Hepatocyte (in vitro differentiated cells): ENCODE data around the gene CENPQ. TPM values are rescaled to one million over a fixed set of nuclear protein-coding genes. Genes with fewer than 3 reads are reported as not detected.
A peak's percentile ranks its signal among the peaks of the same experiment; 100 is the strongest.

Experiments
- DNase-seq: peaks from one replicate; pipeline ENCODE4 v3.0.0-alpha.2; 2016; ENCODE audit warnings: low spot score
- H2AFZ ChIP-seq: fragments of 200-600 bp; sonication (generic); 2 replicates; pipeline ENCODE4 v1.6.0; 2016; ENCODE audit warnings: antibody characterized with exemption, mild to moderate bottlenecking
- H3K27ac ChIP-seq: fragments of 200-600 bp; sonication (generic); 2 replicates; pipeline ENCODE4 v1.5.1; 2016; ENCODE audit warnings: mild to moderate bottlenecking
- H3K27me3 ChIP-seq: fragments of 200-600 bp; sonication (generic); 2 replicates; pipeline ENCODE4 v1.6.1; 2016
- H3K36me3 ChIP-seq: fragments of 200-600 bp; sonication (generic); replicated peaks from 2 replicates; pipeline ENCODE4 v1.5.1; 2016; ENCODE audit warnings: low read depth; ENCODE audit not compliant: insufficient read depth
- H3K4me1 ChIP-seq: fragments of 200-600 bp; sonication (generic); 2 replicates; pipeline ENCODE4 v1.5.1; 2016; ENCODE audit warnings: mild to moderate bottlenecking, moderate library complexity; ENCODE audit not compliant: insufficient read depth
- H3K4me2 ChIP-seq: fragments of 200-600 bp; sonication (generic); 2 replicates; pipeline ENCODE4 v1.6.0; 2016
- H3K4me3 ChIP-seq: fragments of 200-600 bp; sonication (generic); 2 replicates; pipeline ENCODE4 v1.5.1; 2016; ENCODE audit warnings: mild to moderate bottlenecking
- H3K79me2 ChIP-seq: fragments of 200-600 bp; sonication (generic); 2 replicates; pipeline ENCODE4 v1.6.0; 2017; ENCODE audit warnings: mild to moderate bottlenecking
- H3K9me2 ChIP-seq: fragments of 200-600 bp; sonication (generic); replicated peaks from 2 replicates; pipeline ENCODE4 v1.6.0; 2017; ENCODE audit warnings: mild to moderate bottlenecking; ENCODE audit not compliant: insufficient read depth
- H3K9me3 ChIP-seq: fragments of 200-600 bp; sonication (generic); 2 replicates; pipeline ENCODE4 v1.5.1; 2016; ENCODE audit warnings: low read depth, mild to moderate bottlenecking
- H4K20me1 ChIP-seq: fragments of 200-600 bp; sonication (generic); 2 replicates; pipeline ENCODE4 v1.6.0; 2016; ENCODE audit warnings: mild to moderate bottlenecking; ENCODE audit not compliant: insufficient read depth, poor library complexity, severe bottlenecking
- EZH2 ChIP-seq: fragments of 200-600 bp; sonication (generic); IDR thresholded peaks from 2 replicates; pipeline ENCODE4 v1.6.1; 2016; ENCODE audit warnings: antibody characterized with exemption, mild to moderate bottlenecking, borderline replicate concordance
- EZH2phosphoT487 ChIP-seq: fragments of 200-600 bp; sonication (generic); IDR thresholded peaks from one replicate; pipeline ENCODE4 v1.6.1; 2018; ENCODE audit warnings: antibody characterized with exemption, mild to moderate bottlenecking, low read depth, moderate library complexity; ENCODE audit not compliant: unreplicated experiment, severe bottlenecking
- WGBS: methylation state at CpG from one replicate; pipeline ENCODE4 v1.1.6; 2016; ENCODE audit warnings: low lambda C conversion rate; ENCODE audit errors: missing lambda C conversion rate; 5-methylcytosine and 5-hydroxymethylcytosine counted together
- polyA plus RNA-seq: library from polyadenylated mRNA; unstranded; fragments of >200 nt; fragmentation: Nextera tagmentation; extraction: Ambion mirVana; gene quantifications from 2 replicates; pipeline ENCODE4 v1.2.1, GENCODE V29; 2016
- total RNA-seq: library from RNA; depleted of rRNA; stranded (reverse); fragments of >200 nt; gene quantifications from 2 replicates; pipeline ENCODE4 v1.2.3, GENCODE V29; 2014
- TF ChIP-seq, protein P1 (sequence below): fragments of 200-600 bp; sonication (generic); IDR thresholded peaks from 2 replicates; pipeline ENCODE4 v1.5.1; 2016; ENCODE audit warnings: antibody characterized with exemption, mild to moderate bottlenecking; ENCODE audit not compliant: poor library complexity

Gene CENPQ
- total and polyA plus RNA-seq, 2 experiments from 2014 or later, result 4.4 to 5.0 TPM

DNA sequence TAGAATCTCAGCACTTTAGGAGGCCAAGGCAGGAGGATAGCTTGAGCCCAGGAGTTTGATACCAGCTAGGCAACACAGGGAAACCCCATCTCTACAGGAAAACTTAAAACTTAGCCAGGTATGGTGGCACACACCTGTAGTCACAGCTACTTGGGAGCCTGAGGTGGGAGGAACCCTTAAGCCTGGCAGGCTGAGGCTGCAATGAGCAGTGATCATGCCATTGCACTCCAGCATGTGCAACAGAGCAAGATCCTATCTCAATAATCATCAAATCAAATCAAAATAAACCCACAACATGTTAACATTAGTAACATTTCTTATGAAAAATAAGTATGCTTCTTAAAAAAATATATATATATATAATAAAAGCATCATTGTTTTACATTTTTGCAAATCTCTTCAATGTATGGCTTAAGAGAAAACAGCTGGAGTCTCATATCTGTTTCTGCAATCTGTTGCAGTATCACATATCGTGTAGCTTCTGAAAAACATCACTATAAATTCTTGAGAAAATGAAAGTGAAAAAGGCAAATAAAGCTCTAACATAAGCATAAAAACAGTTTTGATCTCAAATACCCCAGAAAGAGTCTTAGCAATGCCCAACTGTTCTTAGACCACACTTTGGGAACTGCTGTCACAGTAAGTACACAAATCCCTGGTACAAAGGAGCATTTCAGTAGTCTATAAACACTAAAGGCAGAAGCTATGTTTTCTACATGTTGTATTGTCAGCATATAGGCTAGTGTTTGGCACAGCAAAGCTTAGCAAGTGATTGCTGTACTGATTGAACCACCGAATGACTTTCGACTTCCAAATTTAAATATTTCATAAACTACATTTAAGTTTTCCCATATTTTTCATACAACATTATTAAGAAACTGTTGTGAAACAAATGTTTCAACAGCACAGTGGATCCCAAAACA lies 8.1 kb upstream of the CENPQ start:
- peaks cover 15% of the 10 kb centered on the region for H3K79me2 ChIP-seq
- no peak overlapping the region for H3K4me3 ChIP-seq
- TF ChIP-seq EZH2phosphoT487 (no peak), EZH2 (no peak)
- TF ChIP-seq, protein P1, sequence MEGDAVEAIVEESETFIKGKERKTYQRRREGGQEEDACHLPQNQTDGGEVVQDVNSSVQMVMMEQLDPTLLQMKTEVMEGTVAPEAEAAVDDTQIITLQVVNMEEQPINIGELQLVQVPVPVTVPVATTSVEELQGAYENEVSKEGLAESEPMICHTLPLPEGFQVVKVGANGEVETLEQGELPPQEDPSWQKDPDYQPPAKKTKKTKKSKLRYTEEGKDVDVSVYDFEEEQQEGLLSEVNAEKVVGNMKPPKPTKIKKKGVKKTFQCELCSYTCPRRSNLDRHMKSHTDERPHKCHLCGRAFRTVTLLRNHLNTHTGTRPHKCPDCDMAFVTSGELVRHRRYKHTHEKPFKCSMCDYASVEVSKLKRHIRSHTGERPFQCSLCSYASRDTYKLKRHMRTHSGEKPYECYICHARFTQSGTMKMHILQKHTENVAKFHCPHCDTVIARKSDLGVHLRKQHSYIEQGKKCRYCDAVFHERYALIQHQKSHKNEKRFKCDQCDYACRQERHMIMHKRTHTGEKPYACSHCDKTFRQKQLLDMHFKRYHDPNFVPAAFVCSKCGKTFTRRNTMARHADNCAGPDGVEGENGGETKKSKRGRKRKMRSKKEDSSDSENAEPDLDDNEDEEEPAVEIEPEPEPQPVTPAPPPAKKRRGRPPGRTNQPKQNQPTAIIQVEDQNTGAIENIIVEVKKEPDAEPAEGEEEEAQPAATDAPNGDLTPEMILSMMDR, result no peak
- no peak for DNase-seq
- H3K9me2 ChIP-seq, result no peaks in the 10 kb centered on the region
- H3K36me3 ChIP-seq, result no peaks in the 10 kb centered on the region
- no peaks in the 10 kb centered on the region for H3K9me3 ChIP-seq
- WGBS, result 97% methylated on average over 3 of the region's 3 CpGs
- H2AFZ ChIP-seq, result no peak overlapping the region
- no peak overlapping the region for H3K27ac ChIP-seq
- peaks cover 6% of the 10 kb centered on the region for H4K20me1 ChIP-seq
- H3K4me1 ChIP-seq, result no peaks in the 10 kb centered on the region
- no peaks in the 10 kb centered on the region for H3K27me3 ChIP-seq
- no peak overlapping the region for H3K4me2 ChIP-seq

DNA sequence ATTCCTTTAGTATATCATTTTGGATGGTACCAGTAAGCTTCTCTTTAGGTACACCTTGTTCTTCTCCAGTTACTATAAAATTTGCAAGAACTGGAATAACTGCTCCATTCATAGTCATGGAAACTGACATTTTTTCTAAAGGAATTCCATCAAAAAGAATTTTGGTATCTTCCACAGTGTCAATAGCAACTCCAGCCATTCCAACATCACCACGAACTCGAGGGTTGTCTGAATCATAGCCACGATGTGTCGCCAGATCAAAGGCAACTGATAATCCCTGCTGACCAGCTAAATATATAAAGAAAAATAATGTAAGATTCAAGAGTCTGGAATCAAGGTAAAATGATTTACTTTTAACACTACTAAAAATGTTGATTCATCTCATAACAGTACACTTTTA lies 5.4 kb upstream of the CENPQ start:
- Histone ChIP-seq H3K36me3 (no peaks in the 10 kb centered on the region), H3K4me2 (no peak overlapping the region), H3K27me3 (no peaks in the 10 kb centered on the region), H3K9me2 (no peaks in the 10 kb centered on the region), H4K20me1 (peaks cover 6% of the 10 kb centered on the region), H3K9me3 (no peaks in the 10 kb centered on the region), H3K27ac (no peak overlapping the region), H2AFZ (no peak overlapping the region), H3K4me1 (no peaks in the 10 kb centered on the region), H3K79me2 (peaks cover 42% of the 10 kb centered on the region), H3K4me3 (no peak overlapping the region)
- DNase-seq, result no peak
- 83% methylated on average over 4 of the region's 4 CpGs for WGBS
- TF ChIP-seq, protein P1, result no peak
- no peak for TF ChIP-seq EZH2
- TF ChIP-seq EZH2phosphoT487, result no peak

DNA sequence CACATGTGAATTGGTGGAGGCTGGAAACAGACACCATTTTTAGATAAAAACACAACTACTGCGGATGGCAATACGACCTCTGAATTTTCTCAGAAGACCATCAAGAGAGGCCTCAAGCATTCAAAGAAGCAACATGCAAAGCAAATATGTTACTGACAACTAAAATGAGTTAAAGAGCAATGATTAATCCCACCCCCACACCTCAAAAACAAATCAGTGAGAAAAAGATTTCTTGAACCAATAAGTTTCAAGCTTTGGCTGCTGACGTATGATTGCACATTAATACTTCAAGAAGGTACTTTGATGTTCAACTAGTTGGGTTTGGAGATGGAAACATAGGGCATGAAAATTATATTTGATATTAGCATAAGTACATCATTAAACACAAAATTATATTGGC lies 1.1 kb upstream of the CENPQ start:
- Histone ChIP-seq H3K27ac (peak overlapping the region; percentile 95), H3K79me2 (peaks cover 66% of the 10 kb centered on the region), H3K9me2 (no peaks in the 10 kb centered on the region), H3K4me2 (peak overlapping the region; percentile 83), H2AFZ (peak overlapping the region; percentile 66), H4K20me1 (peaks cover 6% of the 10 kb centered on the region), H3K4me3 (peak overlapping the region; percentile 68), H3K9me3 (no peaks in the 10 kb centered on the region), H3K36me3 (no peaks in the 10 kb centered on the region), H3K4me1 (no peaks in the 10 kb centered on the region), H3K27me3 (no peaks in the 10 kb centered on the region)
- TF ChIP-seq EZH2phosphoT487, result no peak
- no peak for TF ChIP-seq EZH2
- TF ChIP-seq, protein P1, result no peak
- no peak for DNase-seq
- WGBS, result 71% methylated on average over 3 of the region's 3 CpGs
